A549 (cell line): ENCODE results near the gene CRYGN. TPM values are rescaled to one million over a fixed set of nuclear protein-coding genes. Genes with fewer than 3 reads are reported as not detected.

Source experiments
- ATAC-seq, 2 experiments: fragments of 200-7000 bp in 1 of 2; fragments of >200 bp in 1 of 2; cut with Nextera tagmentation in 1 of 2; cut with Tn5 transposase in 1 of 2; 3 replicates each; pipeline versions ENCODE4 v1.8.0 to v1.9.1; 2018 to 2020; ENCODE audit warnings: mild to moderate bottlenecking in 1 of 2, moderate library complexity in 1 of 2
- CTCF ChIA-PET: fragments of 300-600 bp; sonication (Branson Sonifier 250); formaldehyde crosslinking; extraction: SDS; loops from one replicate; lab custom pipeline; 2021; ENCODE audit warnings: antibody characterized with exemption, inconsistent platforms; lab: Yijun Ruan, JAX
- POLR2A ChIA-PET: fragments of 350-600 bp; formaldehyde crosslinking; extraction: SDS; loops from one replicate; lab custom pipeline; 2021; ENCODE audit warnings: antibody characterized with exemption, inconsistent platforms; lab: Yijun Ruan, JAX
- DNase-seq, 2 experiments: peaks; one replicate each; pipeline versions ENCODE4 v3.0.0 to v3.0.0-alpha.2; 2011 to 2016; ENCODE audit warnings: low read depth in 1 of 2, low spot score in 1 of 2
- FAIRE-seq: peaks from 2 replicates; lab custom pipeline; 2011; peaks lifted over from hg19 to GRCh38; lab: Jason Lieb, UNC
- H3K27ac ChIP-seq, 2 experiments: fragments of >200 bp; sonication (Bioruptor Twin); formaldehyde crosslinking; 3 replicates each; pipeline ENCODE4 v1.5.1; 2016 to 2017
- H3K4me1 ChIP-seq: fragments of >200 bp; sonication (Bioruptor Twin); formaldehyde crosslinking; 3 replicates; pipeline ENCODE4 v1.6.1; 2016
- H3K4me2 ChIP-seq: fragments of >200 bp; sonication (Bioruptor Twin); formaldehyde crosslinking; 3 replicates; pipeline ENCODE4 v1.6.1; 2016
- H3K4me3 ChIP-seq: fragments of >200 bp; sonication (Bioruptor Twin); formaldehyde crosslinking; 3 replicates; pipeline ENCODE4 v1.5.1; 2016
- H3K9me3 ChIP-seq: fragments of >200 bp; sonication (Bioruptor Twin); formaldehyde crosslinking; 3 replicates; pipeline ENCODE4 v1.6.1; 2016
- ATOH8 ChIP-seq: fragments of 250-450 bp; sonication (Bioruptor Pico); IDR thresholded peaks from 2 replicates; pipeline ENCODE4 v1.5.0; 2020; ENCODE audit warnings: low read depth, mild to moderate bottlenecking, moderate library complexity
- CBX2 ChIP-seq: fragments of 200-600 bp; sonication (generic); IDR thresholded peaks from 2 replicates; pipeline ENCODE4 v1.6.1; 2016; ENCODE audit warnings: low read depth, mild to moderate bottlenecking, borderline replicate concordance
- CTCF ChIP-seq: fragments of >200 bp; sonication (Bioruptor Twin); formaldehyde crosslinking; IDR thresholded peaks from 3 replicates; pipeline ENCODE4 v1.5.1; 2016
- E2F6 ChIP-seq: IDR thresholded peaks from 2 replicates; pipeline ENCODE4 v1.6.1; 2012; ENCODE audit warnings: low read depth, borderline replicate concordance
- EP300 ChIP-seq, 2 experiments: fragments of >200 bp; sonication (Bioruptor Twin); formaldehyde crosslinking; IDR thresholded peaks; 2 replicates in 1 of 2; 3 replicates in 1 of 2; pipeline ENCODE4 v1.6.1; 2016 to 2017
- FOSL2 ChIP-seq, 2 experiments: fragments of 450-650 bp in 1 of 2; fragments of >200 bp in 1 of 2; sonication (Bioruptor Twin) in 1 of 2; formaldehyde crosslinking; IDR thresholded peaks; 2 replicates each; pipeline versions ENCODE4 v1.5.0 to v1.6.1; 2016 to 2020; ENCODE audit warnings: mild to moderate bottlenecking in 1 of 2, moderate library complexity in 1 of 2
- HDAC2 ChIP-seq: fragments of 200-600 bp; sonication (generic); IDR thresholded peaks from 2 replicates; pipeline ENCODE4 v1.6.1; 2016
- HMGXB4 ChIP-seq: fragments of 250-450 bp; sonication (Bioruptor Pico); IDR thresholded peaks from 2 replicates; pipeline ENCODE4 v1.5.0; 2021; ENCODE audit warnings: mild to moderate bottlenecking, moderate library complexity, borderline replicate concordance
- JUNB ChIP-seq: fragments of >200 bp; sonication (Bioruptor Twin); formaldehyde crosslinking; IDR thresholded peaks from 2 replicates; pipeline ENCODE4 v1.6.1; 2016
- KDM1A ChIP-seq: fragments of 200-600 bp; sonication (generic); IDR thresholded peaks from 2 replicates; pipeline ENCODE4 v1.6.1; 2016; ENCODE audit warnings: low read depth, mild to moderate bottlenecking
- NPAS2 ChIP-seq: fragments of 250-450 bp; sonication (Bioruptor Pico); IDR thresholded peaks from 2 replicates; pipeline ENCODE4 v1.8.0; 2022; ENCODE audit warnings: mild to moderate bottlenecking, moderate library complexity, borderline replicate concordance
- PBX3 ChIP-seq: IDR thresholded peaks from 2 replicates; pipeline ENCODE4 v1.6.1; 2012
- RARB ChIP-seq: fragments of 250-450 bp; sonication (Bioruptor Pico); IDR thresholded peaks from 2 replicates; pipeline ENCODE4 v1.8.0; 2021; ENCODE audit warnings: mild to moderate bottlenecking, moderate library complexity
- SMC3 ChIP-seq: fragments of >200 bp; sonication (Bioruptor Twin); formaldehyde crosslinking; IDR thresholded peaks from 3 replicates; pipeline ENCODE4 v1.6.1; 2018; ENCODE audit warnings: inconsistent platforms
- SREBF2 ChIP-seq: fragments of 450-650 bp; IDR thresholded peaks from 2 replicates; pipeline ENCODE4 v1.6.1; 2014; ENCODE audit warnings: mild to moderate bottlenecking, moderate library complexity
- ZNF302 ChIP-seq: fragments of 250-450 bp; sonication (Bioruptor Pico); IDR thresholded peaks from 2 replicates; pipeline ENCODE4 v1.9.0; 2021; ENCODE audit warnings: inconsistent platforms, mild to moderate bottlenecking, moderate library complexity
- ZSCAN20 ChIP-seq: fragments of 250-450 bp; sonication (Bioruptor Pico); IDR thresholded peaks from 2 replicates; pipeline ENCODE4 v1.8.0; 2022; ENCODE audit warnings: mild to moderate bottlenecking, moderate library complexity
- WGBS: methylation state at CpG from one replicate; pipeline ENCODE4 v1.1.6; 2017; ENCODE audit errors: missing lambda C conversion rate; 5-methylcytosine and 5-hydroxymethylcytosine counted together
- polyA plus RNA-seq, 4 experiments: library from polyadenylated mRNA; depleted of rRNA in 3 of 4; stranded (reverse); fragments of >200 nt; fragmentation: RNase III in 1 of 4; extraction: RNeasy Plus Mini Kit Qiagen cat#74134 plus additional on column Dnase treatment in 1 of 4; gene quantifications; 2 replicates in 3 of 4; 3 replicates in 1 of 4; pipeline ENCODE4 v1.2.3, GENCODE V29; 2011 to 2017

The CRYGN gene
- polyA plus RNA-seq, 2 of the 4 experiments (the other 2 are of a cell fraction) = not detected

GRCh38 chr7:151446412-151446811 is 6.5 kb upstream of the CRYGN start:
- H3K4me3 ChIP-seq = no peak overlapping the region
- H3K27ac ChIP-seq = peak overlapping the region in 1 of 2 experiments; percentile 53; a peak in 2 of 6 replicates
- ChIA-PET POLR2A (no interaction called here), CTCF (interaction anchor here (0.9 to 16.5 kb wide), 6 partner anchors 10 to 132 kb away, joined by 3 to 438 read pairs (median 26); no protein-coding TSS in a partner anchor)
- WGBS = 89% methylated on average over 1 of the region's 2 CpGs
- no peak for ATAC-seq
- no peak for TF ChIP-seq HMGXB4
- no peak for TF ChIP-seq SREBF2
- TF ChIP-seq ATOH8 = no peak
- TF ChIP-seq RARB (CRISPR knock-in tag) = no peak
- peaks cover 12% of the 10 kb centered on the region for H3K4me1 ChIP-seq
- H3K9me3 ChIP-seq = no peaks in the 10 kb centered on the region
- no peak for FAIRE-seq
- no peak for DNase-seq
- no peak overlapping the region for H3K4me2 ChIP-seq

GRCh38 chr7:151444632-151445031 is 4.7 kb upstream of the CRYGN start:
- H3K4me2 ChIP-seq = no peak overlapping the region
- POLR2A ChIA-PET = no interaction called here
- CTCF ChIA-PET = interaction anchor here (0.6 to 16.5 kb wide), 5 partner anchors 9 to 753 kb away, joined by 3 to 438 read pairs (median 4); no protein-coding TSS in a partner anchor
- no peaks in the 10 kb centered on the region for H3K9me3 ChIP-seq
- DNase-seq (no peak), FAIRE-seq (no peak), ATAC-seq (no peak)
- H3K27ac ChIP-seq = no peak overlapping the region
- WGBS = 82% methylated on average over 1 of the region's 1 CpG
- TF ChIP-seq KDM1A (no peak), SMC3 (no peak), ZSCAN20 (CRISPR knock-in tag) (no peak), PBX3 (no peak), ZNF302 (no peak), FOSL2 (IDR thresholded peaks at IDR 0.05) (no peak), FOSL2 (CRISPR knock-in tag; IDR thresholded peaks at IDR 0.05) (no peak), EP300 (IDR thresholded peaks at IDR 0.05) (no peak), CTCF (no peak), E2F6 (no peak), HDAC2 (no peak), JUNB (no peak), NPAS2 (CRISPR knock-in tag) (no peak), CBX2 (no peak)
- peaks cover 20% of the 10 kb centered on the region for H3K4me1 ChIP-seq
- no peak overlapping the region for H3K4me3 ChIP-seq
